Liver (tissue), 9 donors: ENCODE data around the gene RAB27A. TPM values are rescaled to one million over a fixed set of nuclear protein-coding genes. Genes with fewer than 3 reads are reported as not detected.

Experiments used
- DNase-seq: peaks from one replicate; pipeline ENCODE4 v3.0.0-alpha.2; 2017; ENCODE audit warnings: low spot score
- H3K27ac ChIP-seq, 2 donors: one replicate each; pipeline ENCODE4 v1.7.0; 2013; ENCODE audit warnings: inconsistent platforms in 2 of 2, low read length in 2 of 2, control low read depth in 1 of 2, low read depth in 1 of 2, mild to moderate bottlenecking in 1 of 2
- H3K27me3 ChIP-seq, 4 donors: one replicate each; pipeline versions ENCODE4 v1.6.1 to v1.7.0; 2013; ENCODE audit warnings: low read length in 3 of 4, inconsistent platforms in 1 of 4, mild to moderate bottlenecking in 1 of 4, moderate library complexity in 1 of 4; ENCODE audit not compliant: control insufficient read depth in 4 of 4, insufficient read depth in 4 of 4
- H3K36me3 ChIP-seq, 4 donors: one replicate each; pipeline versions ENCODE4 v1.6.1 to v1.7.0; 2013; ENCODE audit warnings: low read length in 3 of 4, mild to moderate bottlenecking in 3 of 4, low read depth in 1 of 4, moderate library complexity in 1 of 4; ENCODE audit not compliant: control insufficient read depth in 4 of 4, insufficient read depth in 3 of 4
- H3K4me1 ChIP-seq, 4 donors: one replicate each; pipeline versions ENCODE4 v1.6.1 to v1.7.0; 2013; ENCODE audit warnings: low read length in 3 of 4, mild to moderate bottlenecking in 3 of 4, moderate library complexity in 1 of 4; ENCODE audit not compliant: control insufficient read depth in 4 of 4, insufficient read depth in 4 of 4
- H3K4me3 ChIP-seq, 3 donors: one replicate each; pipeline versions ENCODE4 v1.6.1 to v1.7.0; 2013; ENCODE audit warnings: low read length in 3 of 3, control low read depth in 1 of 3, low read depth in 1 of 3, mild to moderate bottlenecking in 1 of 3
- H3K9ac ChIP-seq, 2 donors: one replicate each; pipeline ENCODE4 v1.7.0; 2013; ENCODE audit warnings: low read length in 2 of 2, mild to moderate bottlenecking in 2 of 2, moderate library complexity in 2 of 2, control low read depth in 1 of 2, low read depth in 1 of 2
- H3K9me3 ChIP-seq, 4 donors: one replicate each; pipeline versions ENCODE4 v1.6.1 to v1.7.0; 2013; ENCODE audit warnings: low read length in 3 of 4; ENCODE audit not compliant: control insufficient read depth in 4 of 4
- ATF3 ChIP-seq: IDR thresholded peaks from 2 replicates; pipeline ENCODE4 v1.6.1; 2016; ENCODE audit warnings: antibody characterized with exemption
- EGR1 ChIP-seq, 2 donors: IDR thresholded peaks; 2 replicates each; pipeline ENCODE4 v1.6.1; 2016 to 2018; ENCODE audit warnings: antibody characterized with exemption in 2 of 2, low read depth in 2 of 2
- FOXA1 ChIP-seq: IDR thresholded peaks from 2 replicates; pipeline ENCODE4 v1.6.1; 2016; ENCODE audit warnings: antibody characterized with exemption
- GABPA ChIP-seq, 2 donors: IDR thresholded peaks in 1 of 2; conservative IDR thresholded peaks in 1 of 2; 2 replicates each; pipeline ENCODE4 v1.6.1; 2016; ENCODE audit warnings: antibody characterized with exemption in 2 of 2, mild to moderate bottlenecking in 1 of 2, moderate library complexity in 1 of 2
- HNF4A ChIP-seq, 2 donors: conservative IDR thresholded peaks; 2 replicates each; pipeline ENCODE4 v1.6.1; 2016; ENCODE audit warnings: antibody characterized with exemption in 2 of 2, mild to moderate bottlenecking in 2 of 2
- HNF4G ChIP-seq: IDR thresholded peaks from 2 replicates; pipeline ENCODE4 v1.6.1; 2016; ENCODE audit warnings: antibody characterized with exemption
- JUND ChIP-seq, 2 donors: IDR thresholded peaks; 2 replicates each; pipeline ENCODE4 v1.6.1; 2016; ENCODE audit warnings: antibody characterized with exemption in 2 of 2
- MAX ChIP-seq: IDR thresholded peaks from 2 replicates; pipeline ENCODE4 v1.6.1; 2016; ENCODE audit warnings: antibody characterized with exemption
- NR2F2 ChIP-seq: IDR thresholded peaks from 2 replicates; pipeline ENCODE4 v1.6.1; 2016; ENCODE audit warnings: antibody characterized with exemption
- RAD21 ChIP-seq, 2 donors: IDR thresholded peaks; 2 replicates each; pipeline ENCODE4 v1.6.1; 2016; ENCODE audit warnings: antibody characterized with exemption in 2 of 2, mild to moderate bottlenecking in 2 of 2
- REST ChIP-seq: IDR thresholded peaks from 2 replicates; pipeline ENCODE4 v1.6.1; 2016; ENCODE audit warnings: antibody characterized with exemption, mild to moderate bottlenecking
- SP1 ChIP-seq: IDR thresholded peaks from 2 replicates; pipeline ENCODE4 v1.6.1; 2018; ENCODE audit warnings: antibody characterized with exemption, mild to moderate bottlenecking
- TAF1 ChIP-seq: conservative IDR thresholded peaks from 2 replicates; pipeline ENCODE4 v1.6.1; 2016; ENCODE audit warnings: antibody characterized with exemption, mild to moderate bottlenecking
- YY1 ChIP-seq: IDR thresholded peaks from 2 replicates; pipeline ENCODE4 v1.6.1; 2016; ENCODE audit warnings: antibody characterized with exemption, mild to moderate bottlenecking
- ZBTB33 ChIP-seq: IDR thresholded peaks from 2 replicates; pipeline ENCODE4 v1.6.1; 2016; ENCODE audit warnings: antibody characterized with exemption
- WGBS: extraction: QIAGEN DNeasy Blood & Tissue Kit; methylation state at CpG from one replicate; pipeline ENCODE4 v1.1.7; 2013; 5-methylcytosine and 5-hydroxymethylcytosine counted together
- polyA plus RNA-seq, 2 donors: library from polyadenylated mRNA; stranded (reverse) in 1 of 2; unstranded in 1 of 2; fragments of 200-250 nt in 1 of 2; fragments of >200 nt in 1 of 2; fragmentation: Nextera tagmentation in 1 of 2; extraction: Ambion mirVana in 1 of 2; gene quantifications; one replicate each; pipeline versions ENCODE4 v1.2.1 to v1.2.3, GENCODE V29; 2013 to 2015
- total RNA-seq, 2 donors: library from RNA; depleted of rRNA; stranded (reverse); fragments of >200 nt; gene quantifications; one replicate each; pipeline ENCODE4 v1.2.3, GENCODE V29; 2014
- donor health status: healthy.
- donor health status: healthy.
- donor health status: healthy.
- donor health status: healthy.
- donor health status: healthy.

Gene RAB27A
- total and polyA plus RNA-seq, 4 donors: 6.4 to 30.8 (median 24.9) TPM

- no peak for TF ChIP-seq ZBTB33
Measured at GRCh38 chr15:55245059-55245458, 44.6 kb downstream of the RAB27A start (continued).

- TF ChIP-seq YY1 (no peak), FOXA1 (no peak), TAF1 (no peak), HNF4G (no peak), MAX (no peak), HNF4A (conservative IDR thresholded peaks at IDR 0.05) (no peak)
- Histone ChIP-seq H3K27me3 (no peaks in the 10 kb centered on the region), H3K4me1 (peaks cover 0 to 1% (median 0%) of the 10 kb centered on the region in 4 donors), H3K9ac (no peak overlapping the region), H3K9me3 (no peaks in the 10 kb centered on the region), H3K36me3 (no peaks in the 10 kb centered on the region), H3K4me3 (no peak overlapping the region), H3K27ac (no peak overlapping the region)
- DNase-seq: no peak
- WGBS: 98% methylated on average over 1 of the region's 1 CpG
Measured at GRCh38 chr15:55241891-55242290, 47.7 kb downstream of the RAB27A start.

GRCh38 chr15:55241186-55241585 is 48.4 kb downstream of the RAB27A start:
- no peak overlapping the region for H3K9ac ChIP-seq
- H3K4me1 ChIP-seq: peaks cover 0 to 1% (median 0%) of the 10 kb centered on the region in 4 donors
- no peaks in the 10 kb centered on the region for H3K9me3 ChIP-seq
- no peak overlapping the region for H3K4me3 ChIP-seq
- H3K27me3 ChIP-seq: no peaks in the 10 kb centered on the region
- no peaks in the 10 kb centered on the region for H3K36me3 ChIP-seq
- no peak for DNase-seq
- TF ChIP-seq HNF4A (conservative IDR thresholded peaks at IDR 0.05): no peak
- no peak for TF ChIP-seq FOXA1
- TF ChIP-seq JUND (IDR thresholded peaks at IDR 0.05): no peak
- no peak for TF ChIP-seq ATF3
- TF ChIP-seq SP1: no peak
- no peak for TF ChIP-seq TAF1
- TF ChIP-seq RAD21 (IDR thresholded peaks at IDR 0.05): no peak
- TF ChIP-seq GABPA (IDR thresholded peaks at IDR 0.05 in 1 of 2, conservative IDR thresholded peaks at IDR 0.05 in 1 of 2): no peak
- 95% methylated on average over 1 of the region's 1 CpG for WGBS
- no peak overlapping the region for H3K27ac ChIP-seq

GRCh38 chr15:55240125-55240760 is 49.4 kb downstream of the RAB27A start:
- Histone ChIP-seq H3K27ac (no peak overlapping the region), H3K4me1 (peaks cover 0 to 1% (median 0%) of the 10 kb centered on the region in 4 donors), H3K9ac (no peak overlapping the region), H3K4me3 (no peak overlapping the region), H3K9me3 (no peaks in the 10 kb centered on the region), H3K36me3 (no peaks in the 10 kb centered on the region), H3K27me3 (no peaks in the 10 kb centered on the region)
- 70% methylated on average over 3 of the region's 3 CpGs for WGBS
- no peak for DNase-seq
- no peak for TF ChIP-seq MAX
- TF ChIP-seq REST: no peak
- TF ChIP-seq ZBTB33: no peak
- no peak for TF ChIP-seq NR2F2
- TF ChIP-seq YY1: no peak
- TF ChIP-seq SP1: no peak
- no peak for TF ChIP-seq EGR1 (IDR thresholded peaks at IDR 0.05; ENCODE audit: low read depth in 2 of 2)
- no peak for TF ChIP-seq JUND (IDR thresholded peaks at IDR 0.05)
